Right forelimb (tissue), 1 donor: Measurements from ENCODE around the gene PRRC1.
A peak's percentile ranks its signal among the peaks of the same experiment; 100 is the strongest.
"Not testable (repeated sequence)": the region's sequence is repeated elsewhere in the genome, so short reads cannot be mapped to it uniquely, and the experiment has no call there.

ENCODE experiments used
- DNase-seq: peaks from one replicate; pipeline ENCODE4 v3.0.0-alpha.2; 2018

The PRRC1 gene

GRCh38 chr5:127517480-127518318 is at the start of gene PRRC1:
PRRC1 (plus strand) TSS chr5:127517640; CDS start chr5:127523480, 5,840 bp downstream.
- peak; percentile 90 for DNase-seq

- DNase-seq = no peak
These were observed 46.2 kb upstream of the PRRC1 start for GRCh38 chr5:127471211-127471610.

GRCh38 chr5:127472700-127473099 is 44.7 kb upstream of the PRRC1 start:
- no peak for DNase-seq

GRCh38 chr5:127486471-127486870 is 31.0 kb upstream of the PRRC1 start:
- no peak for DNase-seq

- DNase-seq = no peak
These were observed 24.3 kb upstream of the PRRC1 start for GRCh38 chr5:127492854-127493738.

- DNase-seq = no peak
These were observed 18.9 kb upstream of the PRRC1 start for GRCh38 chr5:127498548-127498947.

GRCh38 chr5:127505905-127506304 is 11.5 kb upstream of the PRRC1 start:
- no peak for DNase-seq

- DNase-seq = no peak
These were observed 10.8 kb upstream of the PRRC1 start for GRCh38 chr5:127506616-127507015.

- no peak for DNase-seq
These were observed 8.6 kb upstream of the PRRC1 start for GRCh38 chr5:127508644-127509373.

- DNase-seq = no peak
These were observed 4.0 kb upstream of the PRRC1 start for GRCh38 chr5:127513408-127513970.

GRCh38 chr5:127514816-127515215 is 2.6 kb upstream of the PRRC1 start:
- DNase-seq = no peak

- DNase-seq = no peak
These were observed 1.6 kb upstream of the PRRC1 start for GRCh38 chr5:127515693-127516440.

GRCh38 chr5:127517110-127517479 is 345 bp upstream of the PRRC1 start:
- no peak for DNase-seq

- no peak for DNase-seq
These were observed 830 bp downstream of the PRRC1 start for GRCh38 chr5:127518319-127518621.

- DNase-seq = no peak
These were observed 2.1 kb downstream of the PRRC1 start for GRCh38 chr5:127519527-127519926.

- no peak for DNase-seq
These were observed 3.8 kb downstream of the PRRC1 start for GRCh38 chr5:127521138-127521770.

- no peak for DNase-seq
These were observed 7.7 kb downstream of the PRRC1 start for GRCh38 chr5:127525181-127525580.

GRCh38 chr5:127529904-127530682 is 12.7 kb downstream of the PRRC1 start:
- no peak for DNase-seq

- DNase-seq = no peak
These were observed 19.2 kb downstream of the PRRC1 start for GRCh38 chr5:127536687-127537086.

GRCh38 chr5:127540553-127540952 is 23.1 kb downstream of the PRRC1 start:
- DNase-seq = not testable (repeated sequence)

- not testable (repeated sequence) for DNase-seq
These were observed 27.8 kb downstream of the PRRC1 start for GRCh38 chr5:127545249-127545648.
